ENCODE data around the gene ACTR10. TPM values are rescaled to one million over a fixed set of nuclear protein-coding genes. Genes with fewer than 3 reads are reported as not detected.

The ACTR10 gene
- total and polyA plus RNA-seq, 2 experiments from 2014 or later, result 106 to 112 TPM

DNA sequence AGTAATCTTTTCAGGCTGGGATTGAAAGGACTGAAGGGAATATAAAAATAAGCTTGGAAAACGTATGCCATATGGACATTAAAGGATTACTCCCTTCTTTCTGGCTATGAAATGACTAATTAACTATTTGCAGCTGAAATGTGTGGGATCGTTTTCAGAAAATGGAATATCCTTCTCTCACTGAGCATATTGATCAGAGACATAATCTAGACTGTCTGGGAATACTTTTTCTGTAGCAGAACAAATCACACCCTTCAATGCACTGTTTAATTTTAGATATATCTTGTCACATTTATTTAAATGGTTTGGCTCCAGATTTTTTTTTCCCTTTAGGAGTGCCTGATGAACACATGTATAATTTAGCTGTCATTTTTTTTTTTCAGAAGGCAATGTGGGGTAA, 10.8 kb upstream of the ACTR10 start:
- no peak for DNase-seq (ENCODE audit: low spot score)
- H3K9me3 ChIP-seq (ENCODE audit: low read depth), result no peaks in the 10 kb centered on the region
- no peak overlapping the region for H3K4me3 ChIP-seq
- H3K79me2 ChIP-seq, result no peaks in the 10 kb centered on the region
- no peak overlapping the region for H3K4me2 ChIP-seq
- H3K36me3 ChIP-seq (replicated peaks; ENCODE audit: insufficient read depth, low read depth), result no peaks in the 10 kb centered on the region
- H4K20me1 ChIP-seq (ENCODE audit: insufficient read depth, poor library complexity, severe bottlenecking), result no peaks in the 10 kb centered on the region
- H3K27ac ChIP-seq, result no peak overlapping the region
- H3K27me3 ChIP-seq, result no peaks in the 10 kb centered on the region
- no peaks in the 10 kb centered on the region for H3K9me2 ChIP-seq (replicated peaks; ENCODE audit: insufficient read depth)
- WGBS (ENCODE audit: low lambda C conversion rate, missing lambda C conversion rate), result 41% methylated on average over 2 of the region's 2 CpGs
- H3K4me1 ChIP-seq (ENCODE audit: insufficient read depth), result no peaks in the 10 kb centered on the region
- TF ChIP-seq, protein P1, sequence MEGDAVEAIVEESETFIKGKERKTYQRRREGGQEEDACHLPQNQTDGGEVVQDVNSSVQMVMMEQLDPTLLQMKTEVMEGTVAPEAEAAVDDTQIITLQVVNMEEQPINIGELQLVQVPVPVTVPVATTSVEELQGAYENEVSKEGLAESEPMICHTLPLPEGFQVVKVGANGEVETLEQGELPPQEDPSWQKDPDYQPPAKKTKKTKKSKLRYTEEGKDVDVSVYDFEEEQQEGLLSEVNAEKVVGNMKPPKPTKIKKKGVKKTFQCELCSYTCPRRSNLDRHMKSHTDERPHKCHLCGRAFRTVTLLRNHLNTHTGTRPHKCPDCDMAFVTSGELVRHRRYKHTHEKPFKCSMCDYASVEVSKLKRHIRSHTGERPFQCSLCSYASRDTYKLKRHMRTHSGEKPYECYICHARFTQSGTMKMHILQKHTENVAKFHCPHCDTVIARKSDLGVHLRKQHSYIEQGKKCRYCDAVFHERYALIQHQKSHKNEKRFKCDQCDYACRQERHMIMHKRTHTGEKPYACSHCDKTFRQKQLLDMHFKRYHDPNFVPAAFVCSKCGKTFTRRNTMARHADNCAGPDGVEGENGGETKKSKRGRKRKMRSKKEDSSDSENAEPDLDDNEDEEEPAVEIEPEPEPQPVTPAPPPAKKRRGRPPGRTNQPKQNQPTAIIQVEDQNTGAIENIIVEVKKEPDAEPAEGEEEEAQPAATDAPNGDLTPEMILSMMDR (IDR thresholded peaks at IDR 0.05; ENCODE audit: poor library complexity), result no peak
- TF ChIP-seq EZH2 (IDR thresholded peaks at IDR 0.05; ENCODE audit: borderline replicate concordance), result no peak
- no peak for TF ChIP-seq EZH2phosphoT487 (IDR thresholded peaks at IDR 0.05; ENCODE audit: low read depth, severe bottlenecking, unreplicated experiment)
- H2AFZ ChIP-seq, result no peak overlapping the region

DNA sequence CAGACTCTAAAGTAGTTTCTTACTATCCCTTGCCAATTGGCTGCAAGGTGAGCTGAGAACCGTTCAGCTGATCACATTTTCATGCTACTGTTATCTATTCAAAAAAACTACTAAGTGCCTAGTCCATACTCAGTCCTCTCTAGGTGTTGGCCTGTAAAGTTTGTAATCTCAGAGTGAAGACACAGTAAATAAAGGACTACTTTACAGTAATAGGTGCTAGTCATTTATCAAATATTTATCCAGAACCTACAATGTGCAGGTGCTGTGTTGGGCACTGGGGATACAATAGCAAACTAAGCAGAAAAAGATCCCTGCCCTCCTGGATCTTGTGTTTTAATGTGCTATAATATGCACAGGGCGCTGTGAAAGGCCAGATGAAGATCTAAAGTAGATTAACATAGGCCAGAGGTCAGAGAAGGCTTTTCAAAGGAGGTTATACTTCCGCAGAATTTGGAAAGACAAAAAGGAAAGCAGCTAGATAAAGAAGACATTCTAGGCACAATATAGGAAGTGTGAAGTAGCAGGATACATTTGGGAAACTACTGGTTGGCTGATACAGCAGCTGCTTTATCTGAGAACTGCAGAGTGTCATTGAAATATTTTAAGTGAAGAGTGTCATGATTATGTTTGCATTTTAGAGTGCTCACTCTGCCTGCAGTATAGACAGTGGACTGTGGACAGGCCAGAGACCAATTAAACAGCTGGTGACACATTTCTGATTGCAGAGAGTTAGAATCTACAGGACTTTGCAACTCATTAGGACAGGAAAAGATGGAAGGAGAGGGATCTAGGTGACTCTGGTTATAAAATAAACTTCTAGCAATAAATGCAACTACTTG, 8.0 kb upstream of the ACTR10 start:
- no peaks in the 10 kb centered on the region for H3K36me3 ChIP-seq (replicated peaks; ENCODE audit: insufficient read depth, low read depth)
- H3K27me3 ChIP-seq, result no peaks in the 10 kb centered on the region
- no peak for DNase-seq (ENCODE audit: low spot score)
- WGBS (ENCODE audit: low lambda C conversion rate, missing lambda C conversion rate), result 46% methylated on average over 3 of the region's 3 CpGs
- no peak overlapping the region for H3K4me3 ChIP-seq
- no peaks in the 10 kb centered on the region for H3K9me3 ChIP-seq (ENCODE audit: low read depth)
- no peaks in the 10 kb centered on the region for H4K20me1 ChIP-seq (ENCODE audit: insufficient read depth, poor library complexity, severe bottlenecking)
- H3K4me2 ChIP-seq, result no peak overlapping the region
- no peaks in the 10 kb centered on the region for H3K9me2 ChIP-seq (replicated peaks; ENCODE audit: insufficient read depth)
- no peaks in the 10 kb centered on the region for H3K4me1 ChIP-seq (ENCODE audit: insufficient read depth)
- no peak overlapping the region for H2AFZ ChIP-seq
- H3K27ac ChIP-seq, result no peak overlapping the region
- TF ChIP-seq EZH2phosphoT487 (IDR thresholded peaks at IDR 0.05; ENCODE audit: low read depth, severe bottlenecking, unreplicated experiment), result no peak
- no peak for TF ChIP-seq EZH2 (IDR thresholded peaks at IDR 0.05; ENCODE audit: borderline replicate concordance)
- TF ChIP-seq, protein P1 (IDR thresholded peaks at IDR 0.05; ENCODE audit: poor library complexity), result no peak
- no peaks in the 10 kb centered on the region for H3K79me2 ChIP-seq

- no peaks in the 10 kb centered on the region for H3K9me3 ChIP-seq (ENCODE audit: low read depth)
- H3K27ac ChIP-seq, result no peak overlapping the region
- no peak overlapping the region for H3K4me3 ChIP-seq
- H3K79me2 ChIP-seq, result no peaks in the 10 kb centered on the region
- DNase-seq (ENCODE audit: low spot score), result no peak
- no peak overlapping the region for H2AFZ ChIP-seq
- H3K4me1 ChIP-seq (ENCODE audit: insufficient read depth), result no peaks in the 10 kb centered on the region
- no peak overlapping the region for H3K4me2 ChIP-seq
- WGBS (ENCODE audit: low lambda C conversion rate, missing lambda C conversion rate), result 73% methylated on average over 2 of the region's 2 CpGs
- H4K20me1 ChIP-seq (ENCODE audit: insufficient read depth, poor library complexity, severe bottlenecking), result no peaks in the 10 kb centered on the region
- TF ChIP-seq, protein P1 (IDR thresholded peaks at IDR 0.05; ENCODE audit: poor library complexity), result no peak
- no peak for TF ChIP-seq EZH2phosphoT487 (IDR thresholded peaks at IDR 0.05; ENCODE audit: low read depth, severe bottlenecking, unreplicated experiment)
- no peaks in the 10 kb centered on the region for H3K27me3 ChIP-seq
- no peaks in the 10 kb centered on the region for H3K9me2 ChIP-seq (replicated peaks; ENCODE audit: insufficient read depth)
- no peaks in the 10 kb centered on the region for H3K36me3 ChIP-seq (replicated peaks; ENCODE audit: insufficient read depth, low read depth)
Measured at GRCh38 chr14:58193542-58193941, 6.4 kb upstream of the ACTR10 start.

Measured in hepatocyte (in vitro differentiated cells).